Fibroblast of gingiva (primary cell): ENCODE measurements around the gene B3GNT7.
"Not testable (repeated sequence)": the region's sequence is repeated elsewhere in the genome, so short reads cannot be mapped to it uniquely, and the experiment has no call there.

ENCODE experiments used
- DNase-seq: peaks from one replicate; pipeline ENCODE4 v3.0.0-alpha.2; 2011; ENCODE audit warnings: low read depth

B3GNT7 gene

DNA sequence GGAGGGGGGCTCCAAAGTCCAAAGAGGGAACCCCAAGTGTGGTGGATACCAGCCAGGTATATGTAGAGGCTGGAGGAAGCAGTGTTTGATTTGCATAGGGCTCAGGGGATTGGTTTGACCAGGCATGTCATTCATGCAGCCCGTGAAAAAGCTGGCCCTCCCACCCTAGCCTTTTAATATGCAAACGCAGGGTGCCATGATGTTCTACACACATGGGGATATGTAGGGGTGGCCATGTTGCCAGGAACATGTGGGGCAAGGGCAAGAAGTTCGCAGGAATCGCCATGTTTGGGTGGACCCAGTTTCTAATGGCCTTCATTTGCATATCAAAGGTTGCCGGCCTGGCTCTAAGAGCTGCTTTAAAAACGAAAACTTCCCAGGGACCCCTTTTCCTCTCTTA lies 33.6 kb downstream of the B3GNT7 start:
- DNase-seq: no peak

DNA sequence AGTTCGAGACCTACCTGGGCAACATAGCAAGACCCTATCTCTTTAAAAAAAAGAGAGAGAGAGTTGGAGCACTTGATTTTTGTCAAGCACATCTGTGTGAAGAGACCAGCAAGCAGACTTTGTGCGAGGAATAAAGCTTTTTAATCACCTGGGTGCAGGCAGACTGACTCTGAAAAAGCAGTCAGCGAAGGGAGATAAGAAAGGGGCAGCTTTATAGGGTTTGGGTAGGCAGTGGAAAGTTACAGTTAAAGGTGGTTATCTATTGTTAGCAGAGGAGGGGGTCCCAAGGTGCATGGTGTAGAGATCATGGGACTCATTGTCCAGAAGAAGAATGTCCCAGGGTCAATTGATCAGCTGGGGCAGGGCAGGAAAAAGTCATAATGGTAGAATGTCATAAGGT lies 34.4 kb downstream of the B3GNT7 start:
- DNase-seq: no peak

- not testable (repeated sequence) for DNase-seq
Measured at GRCh38 chr2:231430437-231430836, 34.9 kb downstream of the B3GNT7 start.

- no peak for DNase-seq
Measured at GRCh38 chr2:231431606-231432005, 36.1 kb downstream of the B3GNT7 start.

GRCh38 chr2:231433990-231434389 lies 38.5 kb downstream of the B3GNT7 start:
- DNase-seq: no peak

DNA sequence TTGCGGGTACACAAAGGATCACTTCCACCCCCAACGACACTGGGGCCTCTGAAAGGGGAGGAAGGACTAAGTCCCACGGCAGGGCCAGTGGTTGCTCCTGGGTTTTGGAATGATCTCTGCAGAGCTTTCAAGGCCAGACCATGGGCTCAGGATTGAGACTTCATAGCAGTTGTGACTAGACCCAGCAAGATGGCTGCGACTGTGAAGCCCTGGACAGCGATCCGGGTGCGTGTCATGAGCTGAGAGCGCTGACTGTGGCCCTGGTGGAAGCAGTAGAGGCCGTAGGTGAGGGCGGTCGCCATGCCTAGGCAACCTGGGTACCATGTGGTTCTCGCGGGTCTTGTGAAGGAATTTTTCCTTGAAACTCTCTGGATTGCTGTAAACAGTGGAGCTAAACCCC lies 41.4 kb downstream of the B3GNT7 start:
- no peak for DNase-seq

- no peak for DNase-seq
Measured at GRCh38 chr2:231449503-231450054, 54.1 kb downstream of the B3GNT7 start.

- DNase-seq: no peak
Measured at GRCh38 chr2:231450548-231450989, 55.1 kb downstream of the B3GNT7 start.
